RPMI7951 (cell line): ENCODE results near the gene LMF2. TPM values are rescaled to one million over a fixed set of nuclear protein-coding genes. Genes with fewer than 3 reads are reported as not detected.

Experiments used
- DNase-seq: peaks from one replicate; pipeline ENCODE4 v3.0.0-alpha.2; 2012; ENCODE audit warnings: low read depth
- total RNA-seq: library from RNA; depleted of rRNA; stranded (reverse); fragments of >200 nt; shearing (Covaris generic); gene quantifications from 2 replicates; pipeline ENCODE4 v1.2.3, GENCODE V29; 2014; rRNA removed

LMF2 gene
- total RNA-seq, 1 experiment from 2014 or later: 20.5 TPM

DNA sequence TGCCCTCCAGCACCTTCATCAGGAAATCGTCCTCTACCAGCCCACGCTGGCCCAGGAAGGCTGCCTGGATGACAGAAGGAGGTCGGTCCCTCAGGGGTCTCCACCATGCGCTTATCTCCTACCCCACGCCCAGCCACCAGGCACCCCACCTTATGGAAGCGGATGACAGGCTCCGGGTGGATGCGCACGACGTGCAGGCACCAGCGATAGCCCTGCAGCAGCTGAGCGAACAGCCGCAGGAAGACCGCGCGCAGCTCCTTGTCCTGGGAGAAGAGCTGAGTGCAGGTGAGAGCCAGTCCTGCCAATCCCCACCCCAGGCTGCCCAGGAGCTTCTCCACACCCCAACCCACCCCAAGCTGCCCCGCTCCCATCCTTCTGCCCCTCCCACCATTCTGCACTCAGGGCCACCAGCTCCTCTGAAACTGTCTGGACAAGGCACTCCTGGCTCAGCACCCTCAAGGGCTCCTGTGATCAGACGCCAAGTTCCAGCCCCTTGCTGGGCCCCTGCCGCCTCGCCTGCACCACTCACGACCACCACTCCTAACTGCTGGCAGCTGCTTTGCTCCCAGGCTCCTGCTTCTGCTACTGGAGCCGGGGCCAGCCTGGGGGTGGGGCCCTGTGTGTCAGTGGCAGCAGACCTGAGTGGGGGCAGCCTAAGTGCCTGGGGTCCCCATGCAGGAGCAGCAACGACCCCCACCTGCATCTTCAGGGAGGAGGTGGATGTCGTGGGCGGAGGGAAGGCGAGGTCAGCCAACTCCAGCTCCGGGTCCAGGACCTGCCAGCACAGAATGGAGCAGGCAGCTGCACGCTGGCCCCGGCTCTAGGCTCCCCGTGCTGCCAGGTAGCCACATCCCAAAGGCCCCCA, 42.2 kb downstream of the LMF2 start:
- DNase-seq: no peak

DNA sequence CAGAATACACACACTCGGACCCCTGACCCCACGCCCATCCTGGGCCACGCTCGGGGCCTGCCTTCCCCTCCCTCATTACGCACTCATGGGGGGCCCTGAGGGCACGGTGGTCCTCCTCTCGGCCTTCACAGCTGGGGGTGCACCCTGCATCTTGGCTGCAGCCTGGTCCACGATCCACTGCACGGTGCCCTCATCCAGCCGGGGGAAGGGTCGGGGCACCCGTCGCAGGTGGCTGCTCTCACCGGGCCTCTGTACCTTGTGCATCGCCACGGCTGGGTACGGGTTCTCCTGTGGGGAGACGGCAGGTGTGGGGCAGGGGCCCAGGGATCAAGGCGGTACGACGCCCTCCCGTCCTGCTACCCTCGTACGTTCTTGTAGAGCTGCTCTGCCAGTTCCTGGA, 43.1 kb downstream of the LMF2 start:
- DNase-seq: no peak

DNA sequence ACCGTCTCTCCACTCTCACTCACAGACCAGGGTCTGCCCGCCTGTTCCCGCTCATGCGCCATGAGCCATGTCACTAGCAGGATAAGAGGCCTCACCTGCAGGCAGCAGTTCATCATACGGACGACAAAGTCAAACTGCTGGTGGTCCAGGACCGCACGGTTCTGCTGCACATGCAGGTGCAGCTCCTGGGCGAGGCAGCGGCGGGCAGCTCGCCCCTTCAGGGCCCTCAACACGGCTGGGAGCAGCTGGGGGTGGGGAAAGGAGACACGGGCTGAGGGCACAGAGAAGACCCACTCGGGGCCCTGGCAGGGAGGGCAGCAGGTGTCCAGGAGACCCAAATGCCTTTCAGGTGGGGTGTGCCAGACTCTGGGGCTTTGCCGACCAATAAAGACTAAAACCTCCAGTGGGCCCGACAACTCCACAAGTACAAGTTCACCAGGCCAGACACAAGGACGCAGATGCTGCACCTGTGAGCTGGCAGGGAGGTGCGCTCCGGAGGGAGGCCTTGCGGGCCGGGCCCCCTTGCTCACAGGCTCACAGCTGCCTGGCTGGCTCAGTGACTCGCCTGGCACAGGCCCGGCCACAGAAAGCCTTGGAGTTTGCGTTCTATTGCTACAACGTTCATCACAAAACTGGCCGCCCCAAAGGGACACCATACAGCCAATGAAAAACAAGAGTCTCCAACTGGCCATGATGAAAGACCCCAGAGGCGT, 44.2 kb downstream of the LMF2 start:
- no peak for DNase-seq

DNA sequence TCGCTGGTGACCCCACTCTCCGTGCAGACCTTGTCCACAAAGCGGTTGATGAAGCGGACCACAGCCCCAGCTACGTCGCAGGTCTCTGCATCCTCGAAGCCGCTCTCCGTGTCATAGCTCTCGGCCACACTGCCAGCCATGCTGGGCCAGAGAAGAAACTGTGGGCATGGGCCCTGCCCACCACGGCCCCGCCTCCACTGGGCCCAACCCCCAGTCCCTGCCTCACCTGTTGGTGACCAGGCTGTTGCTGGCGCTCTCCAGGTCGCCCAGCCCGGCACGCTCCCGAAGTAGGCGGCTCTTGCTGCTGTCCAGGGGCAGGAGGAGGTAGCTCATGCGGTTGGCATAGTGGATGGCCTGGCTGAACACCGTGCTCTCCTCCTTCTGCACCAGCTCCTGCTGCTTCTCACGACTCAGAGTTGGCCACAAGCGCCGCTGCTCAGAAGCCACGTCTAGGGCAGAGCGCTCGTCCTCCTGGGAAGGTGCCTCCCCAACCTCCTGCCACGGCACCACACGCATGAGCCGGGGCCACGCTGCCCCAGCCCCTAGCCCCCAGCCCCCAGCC, 45.4 kb downstream of the LMF2 start:
- DNase-seq: no peak

DNA sequence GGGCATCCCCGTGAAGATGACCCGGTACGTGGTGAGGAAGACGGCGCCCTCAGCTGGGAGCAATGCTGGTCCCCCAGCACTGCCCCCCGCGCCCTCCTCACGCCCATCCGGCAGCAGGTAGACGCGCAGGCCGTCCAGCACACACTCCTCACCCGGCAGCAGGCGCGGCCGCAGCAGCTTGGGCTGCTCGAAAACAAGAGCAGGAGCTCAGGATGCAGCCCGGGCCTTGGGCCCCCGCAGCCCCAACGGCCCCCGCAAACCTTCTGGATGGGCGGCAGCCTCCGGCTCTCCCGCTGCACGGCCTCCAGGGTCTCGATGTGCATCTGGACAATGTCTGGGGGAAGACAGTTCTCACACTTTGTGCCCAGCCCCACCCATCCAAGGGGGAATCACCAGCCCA, 46.0 kb downstream of the LMF2 start:
- no peak for DNase-seq

DNA sequence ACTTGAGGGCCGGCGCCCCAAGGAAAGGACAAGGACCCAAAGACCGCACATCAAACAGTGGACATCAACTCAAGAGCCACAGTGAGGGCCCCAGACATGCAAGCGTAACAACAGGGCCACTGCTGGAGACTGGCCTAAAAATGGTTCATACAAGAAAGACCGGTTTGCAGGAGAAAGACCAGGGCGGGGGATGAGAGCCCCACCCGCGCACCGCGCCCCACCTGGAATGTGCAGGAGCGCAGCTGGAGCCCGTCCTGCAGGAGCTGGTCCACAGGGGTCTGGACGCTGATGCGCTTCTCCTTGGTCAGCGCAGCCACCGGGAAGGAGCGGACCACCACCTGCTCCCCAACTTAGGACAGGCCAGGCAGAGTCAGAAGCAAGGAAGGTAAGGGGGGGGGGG, 46.6 kb downstream of the LMF2 start:
- DNase-seq: no peak

DNA sequence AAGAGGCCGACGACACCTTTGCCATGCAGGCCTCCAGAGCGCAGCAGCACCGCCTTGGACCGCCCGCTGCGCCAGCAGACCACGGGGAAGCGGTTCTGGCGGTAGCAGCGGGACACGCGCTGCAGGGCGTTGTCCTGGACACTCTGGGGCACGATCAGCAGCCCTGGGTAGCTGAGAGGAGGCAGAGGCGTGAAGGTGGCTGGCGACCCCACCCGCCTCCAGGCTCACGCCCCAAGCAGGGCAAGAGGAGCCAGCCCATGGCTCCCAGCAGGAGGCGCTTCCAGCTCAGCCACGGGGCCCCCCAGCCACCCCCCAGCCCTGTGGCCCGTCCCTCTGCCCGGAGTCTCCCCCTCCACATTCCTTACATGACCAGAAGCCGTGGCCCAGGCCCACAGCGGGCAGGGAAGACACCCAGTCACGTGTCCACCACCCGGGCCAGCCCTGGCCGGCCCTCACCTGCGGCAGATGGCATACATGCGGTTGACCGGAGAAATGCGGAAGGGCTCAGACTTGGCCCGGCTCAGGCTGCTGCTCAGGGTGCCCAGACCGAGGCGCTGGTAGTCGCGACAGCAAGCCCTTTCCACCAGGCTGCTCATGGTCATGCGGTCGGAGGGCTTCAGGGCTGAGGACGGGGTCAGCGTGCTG, 47.9 kb downstream of the LMF2 start:
- no peak for DNase-seq

DNA sequence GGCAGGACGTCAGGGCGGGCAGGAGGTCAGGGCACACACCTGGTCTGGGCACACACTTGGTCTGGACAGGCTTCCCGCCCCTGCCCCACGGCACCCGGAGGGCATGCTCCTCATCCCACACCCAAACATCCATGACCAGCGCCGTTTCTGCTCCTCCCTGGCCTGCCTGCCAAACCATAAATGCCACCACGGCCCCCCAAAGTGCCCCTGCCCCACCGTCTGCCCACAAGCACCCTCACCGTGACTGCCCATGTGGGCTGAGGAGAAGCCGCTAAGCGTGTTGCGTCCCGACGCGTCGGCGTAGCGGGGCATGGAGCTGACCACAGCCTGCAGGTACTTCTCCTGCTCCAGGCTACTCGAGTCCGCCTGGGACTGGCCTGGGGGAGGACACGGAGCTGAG, 48.5 kb downstream of the LMF2 start:
- no peak for DNase-seq

DNA sequence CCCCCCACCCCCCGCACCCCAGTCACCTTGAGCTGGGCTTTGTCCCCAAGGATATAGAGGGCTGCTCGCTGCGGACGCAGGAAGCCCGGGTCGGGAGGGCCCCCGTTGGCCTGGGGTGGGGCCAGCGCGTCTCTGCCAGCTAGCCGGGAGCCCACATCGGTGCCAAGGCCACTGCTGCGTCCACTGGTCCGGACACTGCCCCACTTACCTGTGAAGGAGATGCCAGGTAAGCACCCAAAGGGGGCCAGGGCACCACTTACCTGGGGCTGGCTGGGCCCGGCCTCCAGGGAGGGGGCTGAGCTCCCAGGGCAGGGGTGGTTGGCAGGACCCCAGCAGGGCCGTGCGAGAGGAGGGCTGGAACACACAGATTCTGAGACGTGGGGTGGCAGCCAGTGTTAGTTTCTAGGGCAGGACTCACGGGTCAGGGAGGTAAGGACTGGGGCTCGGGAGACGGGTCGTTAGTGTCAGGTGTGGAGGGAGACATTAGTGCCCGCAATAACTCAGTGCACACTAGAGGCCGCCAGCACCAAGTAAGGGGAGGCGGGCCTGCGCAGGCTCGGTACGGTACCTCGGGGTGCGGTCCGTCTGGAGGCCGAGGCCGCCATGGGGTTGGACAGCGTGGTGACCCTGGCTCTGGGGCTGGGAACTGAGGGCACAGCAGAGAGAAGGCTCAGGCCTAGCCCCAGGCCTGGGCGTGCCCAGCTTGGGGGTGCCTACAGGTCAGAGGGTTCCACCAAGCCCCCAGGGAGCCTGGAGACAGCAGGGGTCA, 50.9 kb downstream of the LMF2 start:
- no peak for DNase-seq

DNA sequence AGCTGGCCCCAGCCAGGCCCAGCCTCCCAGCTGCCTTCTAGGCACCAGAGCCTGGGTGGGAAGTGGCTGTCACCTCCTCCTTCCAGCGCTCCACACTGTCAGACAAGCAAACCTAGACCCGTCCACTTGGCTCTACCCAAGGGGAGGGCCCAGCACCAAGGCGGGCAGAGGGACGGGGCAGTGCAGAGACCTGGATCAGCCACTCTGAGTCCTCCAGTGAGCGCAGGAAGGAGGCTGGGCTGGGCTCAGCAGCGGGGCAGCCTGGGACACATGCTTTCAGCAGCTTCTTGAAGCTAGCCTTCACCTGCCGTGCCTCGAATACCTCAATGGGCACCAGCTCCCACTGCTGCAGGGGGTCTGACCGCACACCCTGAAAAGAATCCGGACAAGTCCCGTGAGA, 51.5 kb downstream of the LMF2 start:
- no peak for DNase-seq

DNA sequence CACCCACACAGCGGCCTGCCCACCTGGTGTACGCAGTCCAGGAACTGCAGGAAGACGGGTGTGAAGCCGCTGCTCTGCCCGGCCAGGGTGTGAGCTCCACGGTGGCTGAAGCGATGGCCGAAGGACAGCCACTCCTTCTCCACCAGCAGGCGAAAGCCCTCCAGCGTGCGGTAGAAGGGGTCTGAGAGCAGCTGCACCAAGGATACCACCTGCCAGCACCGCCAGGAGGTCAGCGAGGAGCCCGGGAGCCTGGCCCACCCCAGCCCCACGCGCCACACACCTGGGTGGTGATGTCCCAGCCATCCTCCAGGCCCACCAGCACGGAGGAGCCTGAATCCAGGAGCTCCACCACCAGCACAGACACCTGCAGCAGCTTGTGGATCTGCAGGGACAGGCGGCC, 52.3 kb downstream of the LMF2 start:
- DNase-seq: no peak

DNA sequence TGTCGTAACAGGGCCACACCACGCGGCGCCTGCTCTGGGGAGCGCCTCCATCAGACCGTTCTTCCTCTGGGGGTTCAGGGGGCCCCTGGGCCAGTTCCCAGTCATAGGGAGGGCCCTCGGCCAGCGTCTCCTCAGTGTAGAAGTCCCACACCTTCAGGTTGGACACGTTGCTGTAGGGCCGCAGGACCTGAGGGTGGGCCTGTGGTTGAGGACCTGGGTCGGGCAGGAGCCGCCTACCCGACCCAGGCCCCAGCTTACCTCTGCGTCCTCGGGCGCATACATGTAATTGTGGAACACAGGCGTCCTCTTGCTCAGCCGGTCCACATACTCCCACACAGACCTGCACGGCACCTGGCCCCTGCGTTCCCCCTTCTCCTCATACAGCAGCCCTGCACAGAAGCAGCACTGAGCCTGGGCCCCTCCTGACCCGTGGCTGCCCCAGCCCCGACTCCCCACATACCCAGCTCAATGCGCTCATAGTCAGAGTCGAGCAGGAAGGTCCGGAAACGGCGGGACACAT, 52.9 kb downstream of the LMF2 start:
- DNase-seq: no peak

Other genes starting within 250 kb of the LMF2 start
- 6.7 and 13.2 TPM in 2 replicates for gene MAPK12, start 246.0 kb downstream of the LMF2 start, total RNA-seq
- 1.8 TPM in 2 replicates for gene MAPK11, start 237.3 kb downstream of the LMF2 start, total RNA-seq
- 27.6 and 37.1 TPM in 2 replicates for gene PLXNB2, start 200.1 kb downstream of the LMF2 start, total RNA-seq
- gene DENND6B, start 180.7 kb downstream of the LMF2 start, total RNA-seq: 0.68 and 2.2 TPM in 2 replicates
- 15.3 and 18.3 TPM in 2 replicates for gene PPP6R2, start 164.4 kb downstream of the LMF2 start, total RNA-seq
- gene SBF1, start 32.7 kb downstream of the LMF2 start, total RNA-seq: 21.5 and 34.1 TPM in 2 replicates
- gene ADM2, start 26.2 kb downstream of the LMF2 start, total RNA-seq: 0.20 and 0.24 TPM in 2 replicates
- 0.12 TPM in 1 of 2 replicates, not detected in the other for gene MIOX, start 20.8 kb downstream of the LMF2 start, total RNA-seq
- gene NCAPH2, start 522 bp upstream of the LMF2 start, total RNA-seq: 53.3 and 61.6 TPM in 2 replicates
- gene SCO2, start 17.9 kb upstream of the LMF2 start, total RNA-seq: 5.0 and 9.2 TPM in 2 replicates
- 16.5 and 27.5 TPM in 2 replicates for gene TYMP, start 22.3 kb upstream of the LMF2 start, total RNA-seq
- not detected in 2 replicates for gene KLHDC7B, start 38.2 kb upstream of the LMF2 start, total RNA-seq
- gene SYCE3, start 55.2 kb upstream of the LMF2 start, total RNA-seq: not detected in 2 replicates
- gene CPT1B, start 70.7 kb upstream of the LMF2 start, total RNA-seq: 4.8 and 5.0 TPM in 2 replicates
- gene CHKB, start 75.1 kb upstream of the LMF2 start, total RNA-seq: 24.2 and 26.1 TPM in 2 replicates
- gene MAPK8IP2, start 93.1 kb upstream of the LMF2 start, total RNA-seq: under 0.01 and 0.39 TPM in 2 replicates
- gene ARSA, start 120.5 kb upstream of the LMF2 start, total RNA-seq: 8.1 and 14.5 TPM in 2 replicates
- gene SHANK3, start 165.1 kb upstream of the LMF2 start, total RNA-seq: 0.10 and 0.12 TPM in 2 replicates
- gene ACR, start 230.5 kb upstream of the LMF2 start, total RNA-seq: not detected in 2 replicates